T-helper 2 cell treated with Interferon-gamma antibody and Interleukin-4, amounts not matched to agents 5 μg/mL and 100 μg/mL, for 36 hours (primary cell): Measurements from ENCODE around the gene CCL22.

Source experiments
- DNase-seq: peaks from one replicate; pipeline ENCODE4 v3.0.0; 2021; ENCODE audit warnings: low spot score
- H3K27ac Mint-ChIP-seq: one replicate; pipeline ENCODE4 v1.8.0; 2021; ENCODE audit warnings: mild to moderate bottlenecking, mixed read lengths
- H3K27me3 Mint-ChIP-seq: one replicate; pipeline ENCODE4 v1.8.0; 2021; ENCODE audit warnings: low read depth, mixed read lengths
- H3K36me3 Mint-ChIP-seq: one replicate; pipeline ENCODE4 v1.8.0; 2021; ENCODE audit warnings: low read depth, mixed read lengths
- H3K4me1 Mint-ChIP-seq: one replicate; pipeline ENCODE4 v1.8.0; 2021; ENCODE audit warnings: low read depth, mixed read lengths
- H3K4me3 Mint-ChIP-seq: one replicate; pipeline ENCODE4 v1.8.0; 2022; ENCODE audit warnings: mild to moderate bottlenecking, moderate library complexity, mixed read lengths
- H3K9me3 Mint-ChIP-seq: one replicate; pipeline ENCODE4 v1.8.0; 2021; ENCODE audit warnings: mixed read lengths

CCL22 gene

GRCh38 chr16:57406881-57407280, 48.3 kb downstream of the CCL22 start:
- Mint-ChIP-seq H3K27ac (no peak overlapping the region), H3K36me3 (no peaks in the 10 kb centered on the region), H3K9me3 (no peaks in the 10 kb centered on the region), H3K4me3 (no peak overlapping the region), H3K4me1 (no peaks in the 10 kb centered on the region), H3K27me3 (no peaks in the 10 kb centered on the region)
- DNase-seq, result no peak

DNA sequence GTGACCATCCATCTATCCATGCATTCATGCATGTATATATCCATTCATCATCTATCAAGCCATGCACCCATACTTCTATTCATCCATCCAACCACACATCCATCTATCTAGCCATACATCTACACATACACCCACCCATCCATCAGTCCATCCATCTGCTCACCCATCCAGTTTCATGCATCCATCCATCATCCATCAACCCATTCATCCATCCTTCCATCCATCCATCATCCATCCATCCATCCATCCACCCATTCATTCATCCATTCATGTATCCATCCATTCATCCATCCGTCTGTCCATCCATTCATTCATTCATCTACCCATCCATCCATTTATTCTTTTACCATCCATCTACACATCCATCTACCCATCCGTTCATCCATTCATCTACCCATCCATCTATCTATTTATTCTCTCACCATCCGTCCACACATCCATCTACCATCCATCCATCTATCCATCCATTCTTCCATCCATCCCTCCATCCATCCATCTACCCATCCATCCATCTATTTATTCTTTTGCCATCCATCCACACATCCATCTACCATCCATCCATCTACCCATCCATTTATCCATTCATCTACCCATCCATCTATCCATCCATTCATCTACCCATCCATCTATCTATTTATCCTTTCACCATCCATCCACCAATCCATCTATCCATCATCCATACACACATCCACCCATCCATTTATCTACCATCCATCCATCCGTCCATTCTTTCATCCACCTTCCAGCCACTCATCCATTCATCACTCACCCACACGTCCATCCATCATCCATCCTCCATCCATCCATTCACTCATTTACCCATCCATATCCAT, 49.2 kb downstream of the CCL22 start:
- Mint-ChIP-seq H3K36me3 (no peaks in the 10 kb centered on the region), H3K27ac (no peak overlapping the region), H3K4me3 (no peak overlapping the region), H3K27me3 (no peaks in the 10 kb centered on the region), H3K9me3 (no peaks in the 10 kb centered on the region), H3K4me1 (no peaks in the 10 kb centered on the region)
- no peak for DNase-seq

GRCh38 chr16:57409065-57409464, 50.5 kb downstream of the CCL22 start:
- H3K27ac Mint-ChIP-seq, result no peak overlapping the region
- H3K4me1 Mint-ChIP-seq, result no peaks in the 10 kb centered on the region
- no peak overlapping the region for H3K4me3 Mint-ChIP-seq
- no peaks in the 10 kb centered on the region for H3K27me3 Mint-ChIP-seq
- H3K36me3 Mint-ChIP-seq, result no peaks in the 10 kb centered on the region
- no peak for DNase-seq
- H3K9me3 Mint-ChIP-seq, result no peaks in the 10 kb centered on the region

DNA sequence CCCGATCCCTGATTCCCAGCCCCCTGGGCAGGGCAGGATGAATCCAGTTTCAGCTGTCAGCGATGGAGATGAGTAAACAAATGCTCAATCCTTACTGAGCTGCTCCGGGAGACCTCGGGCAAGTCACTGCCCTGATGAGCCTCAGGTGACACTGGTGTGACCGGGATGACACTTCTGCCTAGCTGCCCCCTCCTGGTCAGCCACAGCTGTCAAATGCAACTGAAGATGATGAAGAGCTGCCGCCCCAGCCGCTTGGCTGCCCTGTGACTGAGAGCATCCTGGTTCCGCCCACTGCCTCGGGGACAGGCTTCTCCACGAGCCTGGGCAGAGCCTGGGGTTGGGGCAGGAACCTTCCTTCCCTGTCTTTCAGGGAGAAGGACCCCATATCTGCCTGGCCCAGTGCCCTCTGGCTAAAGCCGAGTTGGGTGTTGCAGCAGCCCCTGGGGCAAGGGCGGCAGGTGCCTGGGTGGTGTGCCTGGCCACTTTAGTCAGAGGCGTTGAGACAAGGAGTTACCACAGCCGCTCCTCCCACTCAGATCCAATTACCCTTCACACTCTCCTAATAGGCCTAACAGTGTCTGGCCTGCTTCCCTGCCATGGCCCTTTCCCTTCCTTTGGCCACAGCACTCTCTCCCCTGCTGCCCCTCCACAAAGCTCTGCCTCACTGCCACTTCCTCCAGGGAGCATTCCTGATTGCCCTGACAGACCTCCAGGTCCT, 51.4 kb downstream of the CCL22 start:
- H3K4me1 Mint-ChIP-seq, result no peaks in the 10 kb centered on the region
- no peaks in the 10 kb centered on the region for H3K9me3 Mint-ChIP-seq
- H3K27ac Mint-ChIP-seq, result no peak overlapping the region
- H3K27me3 Mint-ChIP-seq, result no peaks in the 10 kb centered on the region
- no peaks in the 10 kb centered on the region for H3K36me3 Mint-ChIP-seq
- no peak overlapping the region for H3K4me3 Mint-ChIP-seq
- DNase-seq, result no peak

- Mint-ChIP-seq H3K27ac (no peak overlapping the region), H3K36me3 (no peaks in the 10 kb centered on the region), H3K4me3 (no peak overlapping the region), H3K4me1 (no peaks in the 10 kb centered on the region), H3K27me3 (no peaks in the 10 kb centered on the region), H3K9me3 (no peaks in the 10 kb centered on the region)
- DNase-seq, result no peak
Measured at GRCh38 chr16:57411362-57411976, 52.9 kb downstream of the CCL22 start.

GRCh38 chr16:57412584-57412983, 54.0 kb downstream of the CCL22 start:
- Mint-ChIP-seq H3K4me3 (no peak overlapping the region), H3K4me1 (peaks cover 7% of the 10 kb centered on the region), H3K9me3 (no peaks in the 10 kb centered on the region), H3K27me3 (no peaks in the 10 kb centered on the region), H3K36me3 (no peaks in the 10 kb centered on the region), H3K27ac (no peak overlapping the region)
- DNase-seq, result no peak

- no peaks in the 10 kb centered on the region for H3K36me3 Mint-ChIP-seq
- H3K4me1 Mint-ChIP-seq, result peaks cover 11% of the 10 kb centered on the region
- H3K27me3 Mint-ChIP-seq, result peaks cover 2% of the 10 kb centered on the region
- H3K9me3 Mint-ChIP-seq, result no peaks in the 10 kb centered on the region
- no peak for DNase-seq
- no peak overlapping the region for H3K4me3 Mint-ChIP-seq
- no peak overlapping the region for H3K27ac Mint-ChIP-seq
Measured at GRCh38 chr16:57413301-57413730, 54.7 kb downstream of the CCL22 start.

DNA sequence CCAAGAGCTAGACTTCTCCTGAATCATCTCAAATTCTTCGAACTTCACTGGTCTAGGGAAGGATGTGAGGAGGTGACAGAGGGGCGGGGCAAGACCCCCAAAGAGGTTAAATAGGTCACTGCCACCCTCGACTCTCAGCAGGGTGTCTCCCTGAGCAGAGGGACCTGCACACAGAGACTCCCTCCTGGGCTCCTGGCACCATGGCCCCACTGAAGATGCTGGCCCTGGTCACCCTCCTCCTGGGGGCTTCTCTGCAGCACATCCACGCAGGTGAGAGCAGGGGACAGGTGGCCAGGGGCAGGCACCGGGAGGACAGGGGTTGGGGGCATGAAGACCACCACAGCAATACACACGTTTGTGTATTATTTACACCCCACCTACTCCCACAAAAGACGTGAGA, 55.1 kb downstream of the CCL22 start:
- DNase-seq, result no peak
- Mint-ChIP-seq H3K9me3 (no peaks in the 10 kb centered on the region), H3K4me3 (no peak overlapping the region), H3K4me1 (peaks cover 14% of the 10 kb centered on the region), H3K27me3 (peaks cover 2% of the 10 kb centered on the region), H3K36me3 (no peaks in the 10 kb centered on the region), H3K27ac (no peak overlapping the region)
